Liver (tissue), 9 donors: Measurements from ENCODE around the gene KLK15. TPM values are rescaled to one million over a fixed set of nuclear protein-coding genes. Genes with fewer than 3 reads are reported as not detected.

Experiments
- DNase-seq: peaks from one replicate; pipeline ENCODE4 v3.0.0-alpha.2; 2017; ENCODE audit warnings: low spot score
- H3K27ac ChIP-seq, 2 donors: one replicate each; pipeline ENCODE4 v1.7.0; 2013; ENCODE audit warnings: inconsistent platforms in 2 of 2, low read length in 2 of 2, control low read depth in 1 of 2, low read depth in 1 of 2, mild to moderate bottlenecking in 1 of 2
- H3K27me3 ChIP-seq, 4 donors: one replicate each; pipeline versions ENCODE4 v1.6.1 to v1.7.0; 2013; ENCODE audit warnings: low read length in 3 of 4, inconsistent platforms in 1 of 4, mild to moderate bottlenecking in 1 of 4, moderate library complexity in 1 of 4; ENCODE audit not compliant: control insufficient read depth in 4 of 4, insufficient read depth in 4 of 4
- H3K36me3 ChIP-seq, 4 donors: one replicate each; pipeline versions ENCODE4 v1.6.1 to v1.7.0; 2013; ENCODE audit warnings: low read length in 3 of 4, mild to moderate bottlenecking in 3 of 4, low read depth in 1 of 4, moderate library complexity in 1 of 4; ENCODE audit not compliant: control insufficient read depth in 4 of 4, insufficient read depth in 3 of 4
- H3K4me1 ChIP-seq, 4 donors: one replicate each; pipeline versions ENCODE4 v1.6.1 to v1.7.0; 2013; ENCODE audit warnings: low read length in 3 of 4, mild to moderate bottlenecking in 3 of 4, moderate library complexity in 1 of 4; ENCODE audit not compliant: control insufficient read depth in 4 of 4, insufficient read depth in 4 of 4
- H3K4me3 ChIP-seq, 3 donors: one replicate each; pipeline versions ENCODE4 v1.6.1 to v1.7.0; 2013; ENCODE audit warnings: low read length in 3 of 3, control low read depth in 1 of 3, low read depth in 1 of 3, mild to moderate bottlenecking in 1 of 3
- H3K9ac ChIP-seq, 2 donors: one replicate each; pipeline ENCODE4 v1.7.0; 2013; ENCODE audit warnings: low read length in 2 of 2, mild to moderate bottlenecking in 2 of 2, moderate library complexity in 2 of 2, control low read depth in 1 of 2, low read depth in 1 of 2
- H3K9me3 ChIP-seq, 4 donors: one replicate each; pipeline versions ENCODE4 v1.6.1 to v1.7.0; 2013; ENCODE audit warnings: low read length in 3 of 4; ENCODE audit not compliant: control insufficient read depth in 4 of 4
- EGR1 ChIP-seq, 2 donors: IDR thresholded peaks; 2 replicates each; pipeline ENCODE4 v1.6.1; 2016 to 2018; ENCODE audit warnings: antibody characterized with exemption in 2 of 2, low read depth in 2 of 2
- FOXA1 ChIP-seq: IDR thresholded peaks from 2 replicates; pipeline ENCODE4 v1.6.1; 2016; ENCODE audit warnings: antibody characterized with exemption
- FOXA2 ChIP-seq: IDR thresholded peaks from 2 replicates; pipeline ENCODE4 v1.6.1; 2016; ENCODE audit warnings: antibody characterized with exemption
- GABPA ChIP-seq, 2 donors: IDR thresholded peaks in 1 of 2; conservative IDR thresholded peaks in 1 of 2; 2 replicates each; pipeline ENCODE4 v1.6.1; 2016; ENCODE audit warnings: antibody characterized with exemption in 2 of 2, mild to moderate bottlenecking in 1 of 2, moderate library complexity in 1 of 2
- HNF4G ChIP-seq: IDR thresholded peaks from 2 replicates; pipeline ENCODE4 v1.6.1; 2016; ENCODE audit warnings: antibody characterized with exemption
- JUND ChIP-seq, 2 donors: IDR thresholded peaks; 2 replicates each; pipeline ENCODE4 v1.6.1; 2016; ENCODE audit warnings: antibody characterized with exemption in 2 of 2
- NR2F2 ChIP-seq: IDR thresholded peaks from 2 replicates; pipeline ENCODE4 v1.6.1; 2016; ENCODE audit warnings: antibody characterized with exemption
- RAD21 ChIP-seq, 2 donors: IDR thresholded peaks; 2 replicates each; pipeline ENCODE4 v1.6.1; 2016; ENCODE audit warnings: antibody characterized with exemption in 2 of 2, mild to moderate bottlenecking in 2 of 2
- RXRA ChIP-seq, 2 donors: IDR thresholded peaks; 2 replicates each; pipeline ENCODE4 v1.6.1; 2017 to 2018; ENCODE audit warnings: antibody characterized with exemption in 2 of 2, mild to moderate bottlenecking in 1 of 2
- SP1 ChIP-seq: IDR thresholded peaks from 2 replicates; pipeline ENCODE4 v1.6.1; 2018; ENCODE audit warnings: antibody characterized with exemption, mild to moderate bottlenecking
- TAF1 ChIP-seq: conservative IDR thresholded peaks from 2 replicates; pipeline ENCODE4 v1.6.1; 2016; ENCODE audit warnings: antibody characterized with exemption, mild to moderate bottlenecking
- WGBS: extraction: QIAGEN DNeasy Blood & Tissue Kit; methylation state at CpG from one replicate; pipeline ENCODE4 v1.1.7; 2013; 5-methylcytosine and 5-hydroxymethylcytosine counted together
- polyA plus RNA-seq, 2 donors: library from polyadenylated mRNA; stranded (reverse) in 1 of 2; unstranded in 1 of 2; fragments of 200-250 nt in 1 of 2; fragments of >200 nt in 1 of 2; fragmentation: Nextera tagmentation in 1 of 2; extraction: Ambion mirVana in 1 of 2; gene quantifications; one replicate each; pipeline versions ENCODE4 v1.2.1 to v1.2.3, GENCODE V29; 2013 to 2015
- total RNA-seq, 2 donors: library from RNA; depleted of rRNA; stranded (reverse); fragments of >200 nt; gene quantifications; one replicate each; pipeline ENCODE4 v1.2.3, GENCODE V29; 2014
- TF ChIP-seq, protein P1 (sequence below): IDR thresholded peaks from 2 replicates; pipeline ENCODE4 v1.6.1; 2016; ENCODE audit warnings: antibody characterized with exemption, mild to moderate bottlenecking
- TF ChIP-seq, protein P2 (sequence below): IDR thresholded peaks from 2 replicates; pipeline ENCODE4 v1.6.1; 2016; ENCODE audit warnings: antibody characterized with exemption
- TF ChIP-seq, protein P3 (sequence below): IDR thresholded peaks from 2 replicates; pipeline ENCODE4 v1.6.1; 2016; ENCODE audit warnings: antibody characterized with exemption
- TF ChIP-seq, protein P4 (sequence below): IDR thresholded peaks from 2 replicates; pipeline ENCODE4 v1.6.1; 2016; ENCODE audit warnings: antibody characterized with exemption
- TF ChIP-seq, protein P5 (sequence below): fragments of 150-350 bp; IDR thresholded peaks from 2 replicates; pipeline ENCODE4 v1.5.1; 2017; ENCODE audit warnings: improper control_type of control experiment, low read depth, low read length; ENCODE audit not compliant: missing input control
- donor health status: healthy.
- donor health status: healthy.
- donor health status: healthy.
- donor health status: healthy.
- donor health status: healthy.

KLK15 gene
- total and polyA plus RNA-seq, 4 donors, result not detected

DNA sequence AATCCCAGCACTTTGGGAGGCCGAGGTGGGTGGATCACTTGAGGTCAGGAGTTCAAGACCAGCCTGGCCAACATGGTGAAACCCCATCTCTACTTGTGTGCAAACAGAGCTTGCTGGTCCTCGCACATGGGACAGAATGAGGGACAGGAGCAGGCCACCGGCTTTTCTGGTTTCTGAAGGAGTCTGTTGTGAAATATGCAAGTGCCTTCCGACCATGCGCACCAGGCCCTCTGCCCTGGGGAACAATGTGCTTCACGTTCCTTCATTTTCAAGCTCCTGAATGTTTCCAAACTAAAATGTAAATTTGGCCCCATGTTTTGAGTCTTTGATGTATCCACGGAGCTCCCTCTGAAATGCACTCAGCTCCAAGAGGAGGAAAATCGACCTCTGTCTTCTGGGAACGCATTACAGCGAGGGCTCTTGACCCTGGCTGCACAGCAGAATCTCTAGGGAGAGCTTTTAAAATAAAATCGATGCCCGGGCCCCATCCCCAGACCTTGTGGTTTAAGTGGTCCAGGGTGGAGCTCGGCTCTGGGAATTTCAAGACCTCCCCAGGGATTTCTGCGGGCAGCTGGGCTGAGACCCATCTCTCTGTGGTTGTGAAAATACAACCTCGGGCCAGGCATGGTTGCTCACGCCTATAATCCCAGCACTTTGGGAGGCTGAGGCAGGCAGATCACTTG is 52.5 kb downstream of the KLK15 start:
- Histone ChIP-seq H3K4me3 (no peak overlapping the region), H3K9ac (no peak overlapping the region), H3K27me3 (peaks cover 2 to 11% (median 6%) of the 10 kb centered on the region in 4 donors), H3K36me3 (no peaks in the 10 kb centered on the region), H3K4me1 (no peaks in the 10 kb centered on the region), H3K9me3 (no peaks in the 10 kb centered on the region), H3K27ac (no peak overlapping the region)
- 58% methylated on average over 16 of the region's 16 CpGs for WGBS
- TF ChIP-seq, protein P1, sequence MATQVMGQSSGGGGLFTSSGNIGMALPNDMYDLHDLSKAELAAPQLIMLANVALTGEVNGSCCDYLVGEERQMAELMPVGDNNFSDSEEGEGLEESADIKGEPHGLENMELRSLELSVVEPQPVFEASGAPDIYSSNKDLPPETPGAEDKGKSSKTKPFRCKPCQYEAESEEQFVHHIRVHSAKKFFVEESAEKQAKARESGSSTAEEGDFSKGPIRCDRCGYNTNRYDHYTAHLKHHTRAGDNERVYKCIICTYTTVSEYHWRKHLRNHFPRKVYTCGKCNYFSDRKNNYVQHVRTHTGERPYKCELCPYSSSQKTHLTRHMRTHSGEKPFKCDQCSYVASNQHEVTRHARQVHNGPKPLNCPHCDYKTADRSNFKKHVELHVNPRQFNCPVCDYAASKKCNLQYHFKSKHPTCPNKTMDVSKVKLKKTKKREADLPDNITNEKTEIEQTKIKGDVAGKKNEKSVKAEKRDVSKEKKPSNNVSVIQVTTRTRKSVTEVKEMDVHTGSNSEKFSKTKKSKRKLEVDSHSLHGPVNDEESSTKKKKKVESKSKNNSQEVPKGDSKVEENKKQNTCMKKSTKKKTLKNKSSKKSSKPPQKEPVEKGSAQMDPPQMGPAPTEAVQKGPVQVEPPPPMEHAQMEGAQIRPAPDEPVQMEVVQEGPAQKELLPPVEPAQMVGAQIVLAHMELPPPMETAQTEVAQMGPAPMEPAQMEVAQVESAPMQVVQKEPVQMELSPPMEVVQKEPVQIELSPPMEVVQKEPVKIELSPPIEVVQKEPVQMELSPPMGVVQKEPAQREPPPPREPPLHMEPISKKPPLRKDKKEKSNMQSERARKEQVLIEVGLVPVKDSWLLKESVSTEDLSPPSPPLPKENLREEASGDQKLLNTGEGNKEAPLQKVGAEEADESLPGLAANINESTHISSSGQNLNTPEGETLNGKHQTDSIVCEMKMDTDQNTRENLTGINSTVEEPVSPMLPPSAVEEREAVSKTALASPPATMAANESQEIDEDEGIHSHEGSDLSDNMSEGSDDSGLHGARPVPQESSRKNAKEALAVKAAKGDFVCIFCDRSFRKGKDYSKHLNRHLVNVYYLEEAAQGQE, result no peak
- no peak for DNase-seq

DNA sequence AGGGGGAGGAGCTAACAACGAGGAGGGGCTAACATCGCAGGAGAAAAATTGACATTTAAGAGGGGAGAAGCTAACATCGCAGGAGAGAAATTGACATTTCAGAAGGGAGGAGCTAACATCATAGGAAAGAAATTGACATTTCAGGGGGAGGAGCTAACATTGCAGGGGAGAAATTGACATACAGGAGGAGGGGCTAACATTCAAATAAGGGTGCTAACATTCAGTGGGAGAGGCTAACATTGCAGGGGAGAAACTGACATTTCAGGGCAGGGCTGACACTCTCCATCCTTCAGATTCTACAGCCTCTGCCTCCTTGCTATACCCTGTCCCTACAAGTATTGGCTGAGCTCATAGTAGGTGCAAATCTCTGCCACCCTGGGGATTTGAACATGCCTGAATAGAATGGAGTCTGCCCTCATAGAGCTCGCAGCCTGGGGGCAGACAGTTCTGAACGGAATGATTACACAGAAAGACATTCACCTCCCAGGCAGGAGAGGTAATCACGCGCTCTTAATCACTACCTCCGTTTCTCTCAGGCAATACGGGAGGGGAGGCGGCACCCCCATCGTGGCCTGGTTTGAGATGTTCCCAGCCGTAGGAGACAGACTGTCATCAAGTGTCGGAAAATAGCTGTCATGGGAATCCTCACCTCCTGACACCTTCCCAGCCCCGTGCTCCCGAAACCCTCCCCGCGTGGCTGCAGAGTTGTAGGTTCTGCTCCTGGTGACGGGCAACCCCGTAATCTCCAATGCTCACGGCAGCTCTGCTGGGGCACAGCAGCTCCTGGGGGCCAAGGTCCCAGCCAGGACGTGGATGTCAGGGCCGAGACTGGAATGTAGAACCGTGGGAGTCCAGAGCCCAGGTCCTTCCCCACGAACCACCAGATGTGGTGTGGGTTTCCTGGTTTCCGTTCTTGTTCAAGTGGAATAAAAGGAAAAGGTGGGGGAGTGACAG is 53.6 kb downstream of the KLK15 start:
- H3K4me1 ChIP-seq, result no peaks in the 10 kb centered on the region
- peaks cover 2 to 11% (median 6%) of the 10 kb centered on the region in 4 donors for H3K27me3 ChIP-seq
- no peaks in the 10 kb centered on the region for H3K9me3 ChIP-seq
- no peak overlapping the region for H3K4me3 ChIP-seq
- no peak overlapping the region for H3K9ac ChIP-seq
- WGBS, result 47% methylated on average over 25 of the region's 25 CpGs
- DNase-seq, result no peak
- no peak overlapping the region for H3K27ac ChIP-seq
- H3K36me3 ChIP-seq, result no peaks in the 10 kb centered on the region
- TF ChIP-seq, protein P2, sequence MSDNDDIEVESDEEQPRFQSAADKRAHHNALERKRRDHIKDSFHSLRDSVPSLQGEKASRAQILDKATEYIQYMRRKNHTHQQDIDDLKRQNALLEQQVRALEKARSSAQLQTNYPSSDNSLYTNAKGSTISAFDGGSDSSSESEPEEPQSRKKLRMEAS, result no peak
- no peak for TF ChIP-seq EGR1 (IDR thresholded peaks at IDR 0.05; ENCODE audit: low read depth in 2 of 2)
- TF ChIP-seq, protein P3, sequence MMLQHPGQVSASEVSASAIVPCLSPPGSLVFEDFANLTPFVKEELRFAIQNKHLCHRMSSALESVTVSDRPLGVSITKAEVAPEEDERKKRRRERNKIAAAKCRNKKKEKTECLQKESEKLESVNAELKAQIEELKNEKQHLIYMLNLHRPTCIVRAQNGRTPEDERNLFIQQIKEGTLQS, result no peak
- TF ChIP-seq, protein P1, result no peak
- TF ChIP-seq, protein P4, sequence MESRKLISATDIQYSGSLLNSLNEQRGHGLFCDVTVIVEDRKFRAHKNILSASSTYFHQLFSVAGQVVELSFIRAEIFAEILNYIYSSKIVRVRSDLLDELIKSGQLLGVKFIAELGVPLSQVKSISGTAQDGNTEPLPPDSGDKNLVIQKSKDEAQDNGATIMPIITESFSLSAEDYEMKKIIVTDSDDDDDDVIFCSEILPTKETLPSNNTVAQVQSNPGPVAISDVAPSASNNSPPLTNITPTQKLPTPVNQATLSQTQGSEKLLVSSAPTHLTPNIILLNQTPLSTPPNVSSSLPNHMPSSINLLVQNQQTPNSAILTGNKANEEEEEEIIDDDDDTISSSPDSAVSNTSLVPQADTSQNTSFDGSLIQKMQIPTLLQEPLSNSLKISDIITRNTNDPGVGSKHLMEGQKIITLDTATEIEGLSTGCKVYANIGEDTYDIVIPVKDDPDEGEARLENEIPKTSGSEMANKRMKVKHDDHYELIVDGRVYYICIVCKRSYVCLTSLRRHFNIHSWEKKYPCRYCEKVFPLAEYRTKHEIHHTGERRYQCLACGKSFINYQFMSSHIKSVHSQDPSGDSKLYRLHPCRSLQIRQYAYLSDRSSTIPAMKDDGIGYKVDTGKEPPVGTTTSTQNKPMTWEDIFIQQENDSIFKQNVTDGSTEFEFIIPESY, result no peak
- no peak for TF ChIP-seq NR2F2
- no peak for TF ChIP-seq RXRA (IDR thresholded peaks at IDR 0.05)
- TF ChIP-seq TAF1, result no peak
- no peak for TF ChIP-seq FOXA1
- TF ChIP-seq JUND (IDR thresholded peaks at IDR 0.05), result no peak
- no peak for TF ChIP-seq GABPA (IDR thresholded peaks at IDR 0.05 in 1 of 2, conservative IDR thresholded peaks at IDR 0.05 in 1 of 2)
- no peak for TF ChIP-seq HNF4G
- TF ChIP-seq, protein P5, sequence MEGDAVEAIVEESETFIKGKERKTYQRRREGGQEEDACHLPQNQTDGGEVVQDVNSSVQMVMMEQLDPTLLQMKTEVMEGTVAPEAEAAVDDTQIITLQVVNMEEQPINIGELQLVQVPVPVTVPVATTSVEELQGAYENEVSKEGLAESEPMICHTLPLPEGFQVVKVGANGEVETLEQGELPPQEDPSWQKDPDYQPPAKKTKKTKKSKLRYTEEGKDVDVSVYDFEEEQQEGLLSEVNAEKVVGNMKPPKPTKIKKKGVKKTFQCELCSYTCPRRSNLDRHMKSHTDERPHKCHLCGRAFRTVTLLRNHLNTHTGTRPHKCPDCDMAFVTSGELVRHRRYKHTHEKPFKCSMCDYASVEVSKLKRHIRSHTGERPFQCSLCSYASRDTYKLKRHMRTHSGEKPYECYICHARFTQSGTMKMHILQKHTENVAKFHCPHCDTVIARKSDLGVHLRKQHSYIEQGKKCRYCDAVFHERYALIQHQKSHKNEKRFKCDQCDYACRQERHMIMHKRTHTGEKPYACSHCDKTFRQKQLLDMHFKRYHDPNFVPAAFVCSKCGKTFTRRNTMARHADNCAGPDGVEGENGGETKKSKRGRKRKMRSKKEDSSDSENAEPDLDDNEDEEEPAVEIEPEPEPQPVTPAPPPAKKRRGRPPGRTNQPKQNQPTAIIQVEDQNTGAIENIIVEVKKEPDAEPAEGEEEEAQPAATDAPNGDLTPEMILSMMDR, result no peak
- no peak for TF ChIP-seq RAD21 (IDR thresholded peaks at IDR 0.05)
- no peak for TF ChIP-seq SP1
- no peak for TF ChIP-seq FOXA2
